CD4-positive, alpha-beta T cell (primary cell): ENCODE measurements around the gene ABCC2. TPM values are rescaled to one million over a fixed set of nuclear protein-coding genes. Genes with fewer than 3 reads are reported as not detected.

Source experiments
- ATAC-seq: fragments of 200-7000 bp; cut with Tn5 transposase; one replicate; pipeline ENCODE4 v1.10.0; 2022; ENCODE audit warnings: mild to moderate bottlenecking; ENCODE audit not compliant: poor library complexity
- CTCF ChIA-PET: fragments of 350-600 bp; sonication (Branson Sonifier 250); formaldehyde crosslinking; loops from one replicate; lab custom pipeline; 2021; ENCODE audit warnings: antibody characterized with exemption, inconsistent platforms; lab: Charles Lee
- POLR2A ChIA-PET: fragments of 350-600 bp; sonication (Branson Sonifier 250); formaldehyde crosslinking; loops from one replicate; lab custom pipeline; 2021; ENCODE audit warnings: antibody characterized with exemption, inconsistent platforms; lab: Charles Lee
- DNase-seq, 14 experiments: peaks; one replicate each; pipeline ENCODE4 v3.0.0-alpha.2; 2013 to 2020; ENCODE audit warnings: mixed read lengths in 2 of 14
- H3K27ac ChIP-seq, 2 donors: one replicate each; pipeline versions ENCODE4 v1.5.1 to v1.7.0; 2013; ENCODE audit warnings: low read length in 2 of 2, low read depth in 1 of 2, mild to moderate bottlenecking in 1 of 2
- H3K27me3 ChIP-seq, 2 experiments: 1 replicate in 1 of 2; 2 replicates in 1 of 2; pipeline versions ENCODE4 v1.6.1 to v1.7.0; 2013; ENCODE audit warnings: low read length in 2 of 2, control low read depth in 1 of 2, mild to moderate bottlenecking in 1 of 2, moderate library complexity in 1 of 2; ENCODE audit not compliant: insufficient read depth in 2 of 2, control insufficient read depth in 1 of 2
- H3K36me3 ChIP-seq: one replicate; pipeline ENCODE4 v1.6.1; 2013; ENCODE audit warnings: low read length, control low read depth; ENCODE audit not compliant: insufficient read depth
- H3K4me1 ChIP-seq: one replicate; pipeline ENCODE4 v1.6.1; 2013; ENCODE audit warnings: low read length, control low read depth; ENCODE audit not compliant: insufficient read depth
- H3K4me3 ChIP-seq: one replicate; pipeline ENCODE4 v1.5.1; 2013; ENCODE audit warnings: mild to moderate bottlenecking, low read length, moderate library complexity
- H3K9me3 ChIP-seq, 2 experiments: 1 replicate in 1 of 2; 2 replicates in 1 of 2; pipeline versions ENCODE4 v1.6.1 to v1.7.0; 2013; ENCODE audit warnings: low read length in 2 of 2, mild to moderate bottlenecking in 2 of 2, control low read depth in 1 of 2, moderate library complexity in 1 of 2; ENCODE audit not compliant: control insufficient read depth in 1 of 2, insufficient read depth in 1 of 2
- H3K27ac Mint-ChIP-seq: one replicate; pipeline ENCODE4 v1.8.0; 2020; ENCODE audit warnings: mixed read lengths
- H3K27me3 Mint-ChIP-seq: one replicate; pipeline ENCODE4 v1.8.0; 2021; ENCODE audit warnings: mixed read lengths
- H3K36me3 Mint-ChIP-seq: one replicate; pipeline ENCODE4 v1.8.0; 2021; ENCODE audit warnings: low read depth, mixed read lengths
- H3K4me1 Mint-ChIP-seq: one replicate; pipeline ENCODE4 v1.8.0; 2021; ENCODE audit warnings: low read depth, mixed read lengths
- H3K4me3 Mint-ChIP-seq: one replicate; pipeline ENCODE4 v1.8.0; 2020; ENCODE audit warnings: mild to moderate bottlenecking, mixed read lengths
- H3K9me3 Mint-ChIP-seq: one replicate; pipeline ENCODE4 v1.8.0; 2020; ENCODE audit warnings: mixed read lengths
- intact Hi-C, 2 experiments: fragments of 100-400 bp; cut with DNase I in 1 of 2; cut with micrococcal nuclease in 1 of 2; formaldehyde crosslinking; loops; one replicate each; pipeline versions ENCODE4 v1.15.1 to v1.9.0; 2023 to 2025; cut with DNase I, micrococcal nuclease
- total RNA-seq, 174 experiments: library from RNA in 2 of 174; stranded (reverse) in 2 of 174; gene quantifications; one replicate each; pipeline ENCODE4 v1.2.3 and lab custom pipeline; 2021 to 2026
- TF ChIP-seq, protein P1 (sequence below): fragments of 200-600 bp; IDR thresholded peaks from one replicate; pipeline ENCODE4 v1.8.0; 2022; ENCODE audit warnings: antibody characterized with exemption, mild to moderate bottlenecking

The ABCC2 gene
- total RNA-seq, 2 experiments from 2014 or later: 3.0 to 3.4 TPM

DNA sequence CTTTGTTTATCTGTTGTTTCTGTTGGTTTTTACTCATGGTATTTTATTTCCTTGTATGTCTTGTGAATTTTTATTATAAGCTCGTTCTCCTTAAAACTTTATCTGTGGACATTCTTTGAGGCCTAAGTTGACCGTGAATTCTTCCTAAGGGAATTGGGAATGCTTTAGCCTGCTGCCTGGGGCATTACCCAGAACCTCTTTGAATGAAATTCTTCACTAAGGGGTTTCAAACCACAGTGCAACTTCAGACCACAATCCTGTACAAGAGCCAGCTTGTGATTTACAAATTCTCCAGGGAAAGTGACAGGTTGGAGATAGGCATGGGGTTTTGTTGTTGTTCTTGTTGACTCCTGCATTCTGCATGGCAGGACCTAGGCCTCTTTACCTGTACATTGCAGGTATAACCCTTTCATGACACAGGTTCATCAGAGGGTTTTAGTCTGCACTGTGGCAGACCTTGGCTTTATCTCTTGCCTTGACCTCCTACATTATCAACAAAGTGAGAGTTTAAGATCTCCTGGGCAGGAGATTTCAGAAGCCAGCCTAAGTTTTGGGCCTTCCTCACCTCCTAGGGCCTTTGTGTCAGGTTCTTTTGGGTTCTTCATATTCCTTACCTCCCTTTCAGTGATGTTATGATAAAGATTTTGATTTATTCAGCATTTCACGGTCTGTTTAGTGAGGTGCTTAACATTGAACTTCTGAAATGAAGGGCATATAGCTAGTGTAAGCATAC, 70.2 kb downstream of the ABCC2 start:
- intact Hi-C loops: no loop called here
- CTCF ChIA-PET: interaction anchor here (1.2 to 1.3 kb wide), 2 partner anchors 157 to 193 kb away, joined by 4 read pairs; partner anchors contain the start of gene DNMBP
- ATAC-seq (no peak), DNase-seq (no peak)
- Histone ChIP-seq H3K27ac (no peak overlapping the region), H3K4me1 (no peaks in the 10 kb centered on the region), H3K4me3 (no peak overlapping the region), H3K36me3 (no peaks in the 10 kb centered on the region), H3K27me3 (no peaks in the 10 kb centered on the region), H3K9me3 (no peaks in the 10 kb centered on the region)
- no peaks in the 10 kb centered on the region for H3K4me1 Mint-ChIP-seq
- H3K27ac Mint-ChIP-seq: no peak overlapping the region
- no peaks in the 10 kb centered on the region for H3K9me3 Mint-ChIP-seq
- POLR2A ChIA-PET: no interaction called here
- H3K27me3 Mint-ChIP-seq: peaks cover 1% of the 10 kb centered on the region
- TF ChIP-seq, protein P1, sequence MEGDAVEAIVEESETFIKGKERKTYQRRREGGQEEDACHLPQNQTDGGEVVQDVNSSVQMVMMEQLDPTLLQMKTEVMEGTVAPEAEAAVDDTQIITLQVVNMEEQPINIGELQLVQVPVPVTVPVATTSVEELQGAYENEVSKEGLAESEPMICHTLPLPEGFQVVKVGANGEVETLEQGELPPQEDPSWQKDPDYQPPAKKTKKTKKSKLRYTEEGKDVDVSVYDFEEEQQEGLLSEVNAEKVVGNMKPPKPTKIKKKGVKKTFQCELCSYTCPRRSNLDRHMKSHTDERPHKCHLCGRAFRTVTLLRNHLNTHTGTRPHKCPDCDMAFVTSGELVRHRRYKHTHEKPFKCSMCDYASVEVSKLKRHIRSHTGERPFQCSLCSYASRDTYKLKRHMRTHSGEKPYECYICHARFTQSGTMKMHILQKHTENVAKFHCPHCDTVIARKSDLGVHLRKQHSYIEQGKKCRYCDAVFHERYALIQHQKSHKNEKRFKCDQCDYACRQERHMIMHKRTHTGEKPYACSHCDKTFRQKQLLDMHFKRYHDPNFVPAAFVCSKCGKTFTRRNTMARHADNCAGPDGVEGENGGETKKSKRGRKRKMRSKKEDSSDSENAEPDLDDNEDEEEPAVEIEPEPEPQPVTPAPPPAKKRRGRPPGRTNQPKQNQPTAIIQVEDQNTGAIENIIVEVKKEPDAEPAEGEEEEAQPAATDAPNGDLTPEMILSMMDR: no peak
- H3K36me3 Mint-ChIP-seq: peaks cover 9% of the 10 kb centered on the region
- no peak overlapping the region for H3K4me3 Mint-ChIP-seq

DNA sequence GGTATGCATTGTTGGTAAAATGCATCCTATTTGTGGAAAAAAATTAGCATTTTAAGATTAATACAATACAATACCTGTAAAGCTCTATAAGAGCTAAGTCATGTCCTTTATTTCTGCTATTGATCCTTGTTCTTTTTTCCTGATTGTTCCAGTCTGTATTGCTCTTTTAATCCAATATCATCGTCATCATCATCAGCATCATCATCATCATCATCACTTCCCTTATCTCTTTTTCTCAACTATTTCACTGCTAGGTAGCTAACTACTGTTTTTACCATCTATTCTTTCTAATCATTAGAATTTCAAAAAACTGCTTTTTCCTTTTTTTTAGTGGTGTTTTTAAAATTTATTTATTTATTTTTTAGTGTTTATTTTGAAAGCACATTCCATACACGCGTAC, 71.2 kb downstream of the ABCC2 start:
- intact Hi-C loops: no loop called here
- Mint-ChIP-seq H3K27ac (no peak overlapping the region), H3K4me1 (no peaks in the 10 kb centered on the region)

DNA sequence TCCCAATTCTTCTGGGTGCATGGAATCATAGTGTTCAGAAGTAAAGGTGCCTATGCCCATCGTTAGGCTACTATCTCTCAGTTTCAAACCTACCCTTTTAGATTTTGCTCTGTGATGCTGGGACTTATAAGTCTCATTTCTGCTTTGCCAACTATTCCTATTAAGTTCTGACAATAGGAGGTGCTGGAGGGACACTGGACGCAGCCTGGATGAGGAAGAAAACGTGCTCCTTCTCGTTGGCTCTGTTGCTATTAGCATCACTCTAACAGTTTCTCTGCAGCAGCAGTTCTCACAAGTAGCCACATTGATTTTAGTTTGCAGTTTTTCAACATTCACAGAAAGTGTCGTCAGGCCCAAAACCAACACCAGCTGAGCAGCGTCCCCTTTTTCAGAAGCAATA, 72.4 kb downstream of the ABCC2 start:
- Mint-ChIP-seq H3K27ac (no peak overlapping the region), H3K4me3 (no peak overlapping the region), H3K36me3 (peaks cover 9% of the 10 kb centered on the region), H3K4me1 (no peaks in the 10 kb centered on the region), H3K27me3 (peaks cover 13% of the 10 kb centered on the region), H3K9me3 (no peaks in the 10 kb centered on the region)
- no peak overlapping the region for H3K27ac ChIP-seq
- no peaks in the 10 kb centered on the region for H3K9me3 ChIP-seq
- TF ChIP-seq, protein P1: no peak
- ChIA-PET CTCF (interaction anchor here (2.2 to 2.8 kb wide), 2 partner anchors 9 to 191 kb away, joined by 6 to 8 read pairs; no protein-coding TSS in a partner anchor), POLR2A (no interaction called here)
- no peaks in the 10 kb centered on the region for H3K27me3 ChIP-seq
- no peak for DNase-seq
- no peaks in the 10 kb centered on the region for H3K4me1 ChIP-seq
- intact Hi-C loops: no loop called here
- ATAC-seq: no peak
- no peak overlapping the region for H3K4me3 ChIP-seq
- no peaks in the 10 kb centered on the region for H3K36me3 ChIP-seq

More for the DNA sequence above, 71.2 kb downstream of the ABCC2 start:
- DNase-seq: no peak
- ChIA-PET POLR2A (no interaction called here), CTCF (no interaction called here)
- H3K9me3 ChIP-seq: no peaks in the 10 kb centered on the region
- no peak overlapping the region for H3K27ac ChIP-seq
- H3K36me3 Mint-ChIP-seq: peaks cover 9% of the 10 kb centered on the region
- H3K9me3 Mint-ChIP-seq: no peaks in the 10 kb centered on the region
- no peak overlapping the region for H3K4me3 Mint-ChIP-seq
- peaks cover 6% of the 10 kb centered on the region for H3K27me3 Mint-ChIP-seq
- H3K4me3 ChIP-seq: no peak overlapping the region
- no peaks in the 10 kb centered on the region for H3K4me1 ChIP-seq
- no peak for ATAC-seq
- TF ChIP-seq, protein P1: no peak
- no peaks in the 10 kb centered on the region for H3K27me3 ChIP-seq
- no peaks in the 10 kb centered on the region for H3K36me3 ChIP-seq
